ENCODE results near the gene ARHGAP26. TPM values are rescaled to one million over a fixed set of nuclear protein-coding genes. Genes with fewer than 3 reads are reported as not detected.

Gene ARHGAP26
- total RNA-seq, 1 experiment from 2014 or later = 34.5 TPM

DNA sequence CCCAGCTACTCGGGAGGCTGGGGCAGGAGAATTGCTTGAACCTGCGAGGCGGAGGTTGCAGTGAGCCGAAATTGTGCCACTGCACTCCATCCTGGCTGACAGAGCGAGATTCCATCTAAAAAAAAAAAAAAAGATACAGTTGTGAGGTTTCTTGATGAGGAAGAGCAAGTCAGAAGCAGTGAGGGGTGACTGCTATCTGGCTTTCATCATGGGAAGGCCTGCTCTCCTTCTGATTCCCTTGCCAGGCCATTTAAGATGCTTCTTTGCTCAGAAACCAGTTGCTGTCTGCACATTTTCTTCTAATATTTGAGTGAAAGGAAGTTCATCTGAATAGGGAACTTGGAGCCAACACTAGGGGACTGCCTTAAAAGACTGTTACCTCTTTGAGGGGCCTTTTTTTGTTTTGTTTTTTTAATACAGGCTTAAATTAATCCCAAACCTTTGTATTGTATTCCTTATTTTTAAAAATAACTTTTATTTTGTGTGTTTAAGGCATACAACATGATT is 201.9 kb downstream of the ARHGAP26 start:
- ChIA-PET RAD21 (ENCODE audit: low non-redundant PET in 1 of 2, low total read pairs in 2 of 2, uncharacterized antibody in 2 of 2, unreplicated experiment in 2 of 2) (no interaction called here), POLR2A (no interaction called here), CTCF (no interaction called here)
- ATAC-seq (no peak), DNase-seq (ENCODE audit: low read depth, low spot score) (no peak)
- TF ChIP-seq SRF (IDR thresholded peaks at IDR 0.05; ENCODE audit: low read depth) (no peak), YY1 (IDR thresholded peaks at IDR 0.05; ENCODE audit: extremely low read depth, insufficient replicate concordance, low read depth, low read length) (no peak), EZH2phosphoT487 (IDR thresholded peaks at IDR 0.05; ENCODE audit: borderline replicate concordance) (no peak), FOSL1 (IDR thresholded peaks at IDR 0.05; ENCODE audit: low read depth) (no peak), POLR2A (IDR thresholded peaks at IDR 0.05; ENCODE audit: borderline replicate concordance, extremely low read depth, insufficient read depth, insufficient read length) (no peak), EZH2 (IDR thresholded peaks at IDR 0.05) (no peak), ZNF274 (IDR thresholded peaks at IDR 0.05; ENCODE audit: low read depth, low read length) (no peak), RAD21 (IDR thresholded peaks at IDR 0.05; ENCODE audit: low read depth) (no peak), SIN3A (IDR thresholded peaks at IDR 0.05; ENCODE audit: low read depth) (no peak), TCF7L2 (IDR thresholded peaks at IDR 0.05; ENCODE audit: borderline replicate concordance, extremely low read depth, insufficient read depth, insufficient read length) (no peak), SP1 (IDR thresholded peaks at IDR 0.05; ENCODE audit: low read depth) (no peak), ELF1 (IDR thresholded peaks at IDR 0.05; ENCODE audit: borderline replicate concordance, low read depth) (no peak), POLR2AphosphoS5 (IDR thresholded peaks at IDR 0.05; ENCODE audit: low read depth, low read length) (no peak), ZFX (IDR thresholded peaks at IDR 0.05) (no peak)
- TF ChIP-seq, protein P1, sequence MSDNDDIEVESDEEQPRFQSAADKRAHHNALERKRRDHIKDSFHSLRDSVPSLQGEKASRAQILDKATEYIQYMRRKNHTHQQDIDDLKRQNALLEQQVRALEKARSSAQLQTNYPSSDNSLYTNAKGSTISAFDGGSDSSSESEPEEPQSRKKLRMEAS (IDR thresholded peaks at IDR 0.05) = no peak
- TF ChIP-seq, protein P2, sequence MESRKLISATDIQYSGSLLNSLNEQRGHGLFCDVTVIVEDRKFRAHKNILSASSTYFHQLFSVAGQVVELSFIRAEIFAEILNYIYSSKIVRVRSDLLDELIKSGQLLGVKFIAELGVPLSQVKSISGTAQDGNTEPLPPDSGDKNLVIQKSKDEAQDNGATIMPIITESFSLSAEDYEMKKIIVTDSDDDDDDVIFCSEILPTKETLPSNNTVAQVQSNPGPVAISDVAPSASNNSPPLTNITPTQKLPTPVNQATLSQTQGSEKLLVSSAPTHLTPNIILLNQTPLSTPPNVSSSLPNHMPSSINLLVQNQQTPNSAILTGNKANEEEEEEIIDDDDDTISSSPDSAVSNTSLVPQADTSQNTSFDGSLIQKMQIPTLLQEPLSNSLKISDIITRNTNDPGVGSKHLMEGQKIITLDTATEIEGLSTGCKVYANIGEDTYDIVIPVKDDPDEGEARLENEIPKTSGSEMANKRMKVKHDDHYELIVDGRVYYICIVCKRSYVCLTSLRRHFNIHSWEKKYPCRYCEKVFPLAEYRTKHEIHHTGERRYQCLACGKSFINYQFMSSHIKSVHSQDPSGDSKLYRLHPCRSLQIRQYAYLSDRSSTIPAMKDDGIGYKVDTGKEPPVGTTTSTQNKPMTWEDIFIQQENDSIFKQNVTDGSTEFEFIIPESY (IDR thresholded peaks at IDR 0.05; ENCODE audit: extremely low read depth, insufficient replicate concordance, low read length) = no peak
- TF ChIP-seq, protein P3, sequence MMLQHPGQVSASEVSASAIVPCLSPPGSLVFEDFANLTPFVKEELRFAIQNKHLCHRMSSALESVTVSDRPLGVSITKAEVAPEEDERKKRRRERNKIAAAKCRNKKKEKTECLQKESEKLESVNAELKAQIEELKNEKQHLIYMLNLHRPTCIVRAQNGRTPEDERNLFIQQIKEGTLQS (IDR thresholded peaks at IDR 0.05) = no peak
- BruUV-seq (replicated peaks) = no TSS peak
- H2AFZ ChIP-seq (ENCODE audit: low read depth, low read length, poor library complexity, severe bottlenecking) = no peak overlapping the region
- intact Hi-C loops (cut with micrococcal nuclease) = no loop called here
- no peak overlapping the region for H3K9ac ChIP-seq (ENCODE audit: low read length)
- no peaks in the 10 kb centered on the region for H3K36me3 ChIP-seq (ENCODE audit: control insufficient read depth in 1 of 2, insufficient read depth in 2 of 2, low read length in 2 of 2)
- H3K79me2 ChIP-seq (ENCODE audit: insufficient read depth, low read length) = no peaks in the 10 kb centered on the region
- H3K27ac ChIP-seq (ENCODE audit: low read depth, low read length) = no peak overlapping the region
- no peaks in the 10 kb centered on the region for H3K27me3 ChIP-seq (ENCODE audit: insufficient read depth, low read length)
- no peaks in the 10 kb centered on the region for H3K9me2 ChIP-seq (ENCODE audit: insufficient read depth)
- H3K4me3 ChIP-seq (replicated peaks in 1 of 2; ENCODE audit: low read depth in 1 of 2, low read length in 2 of 2) = no peak overlapping the region
- H3K9me3 ChIP-seq (ENCODE audit: control insufficient read depth in 1 of 2, insufficient read depth in 1 of 2, low read depth in 1 of 2, low read length in 2 of 2) = no peaks in the 10 kb centered on the region
- peaks cover 11 to 12% of the 10 kb centered on the region in 2 experiments for H3K4me1 ChIP-seq (ENCODE audit: control insufficient read depth in 1 of 2, insufficient read depth in 2 of 2, low read length in 2 of 2)
- no peak overlapping the region for H3K4me2 ChIP-seq (ENCODE audit: low read length)
- H4K20me1 ChIP-seq (ENCODE audit: insufficient read depth) = no peaks in the 10 kb centered on the region
